ENCODE measurements around the gene UVRAG.
"Not testable (repeated sequence)": the region's sequence is repeated elsewhere in the genome, so short reads cannot be mapped to it uniquely, and the experiment has no call there.

The UVRAG gene

DNA sequence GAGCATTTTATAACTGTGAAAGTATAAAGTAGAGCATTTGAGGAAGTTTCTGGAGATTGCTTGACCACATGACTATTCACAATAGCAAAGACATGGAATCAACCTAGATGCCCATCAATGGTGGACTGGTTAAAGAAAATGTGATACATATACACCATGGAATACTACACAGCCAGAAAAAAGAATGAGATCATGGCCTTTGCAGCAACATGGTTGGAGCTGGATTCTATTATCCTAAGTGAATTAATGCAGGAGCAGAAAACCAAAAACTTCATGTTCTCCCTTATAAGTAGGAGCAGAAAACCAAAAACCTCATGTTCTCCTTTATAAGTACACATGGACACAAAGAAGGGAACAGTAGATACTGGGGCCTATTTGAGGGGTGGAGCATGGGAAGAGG is 30.3 kb downstream of the UVRAG start:
- no peak for DNase-seq (ENCODE audit: low read depth)

DNA sequence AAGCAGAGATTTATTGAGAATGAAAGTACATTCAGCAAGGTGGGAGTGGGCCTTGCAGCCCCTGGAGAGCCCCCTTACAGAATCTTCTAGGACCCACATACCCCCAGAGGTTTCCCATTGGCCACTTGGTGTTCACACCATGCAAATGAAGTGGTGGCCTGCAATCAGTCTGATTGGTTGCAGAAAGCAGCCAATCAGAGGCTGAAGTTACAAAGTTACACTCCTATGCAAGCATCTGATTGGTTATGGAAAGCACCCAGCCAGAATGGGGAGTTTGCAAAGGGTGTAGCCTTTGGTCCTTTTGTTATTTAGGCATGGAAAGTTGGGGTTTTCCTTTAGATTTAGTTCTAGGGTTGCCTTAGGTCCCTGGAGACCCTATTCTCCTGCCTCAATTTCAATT is 34.9 kb downstream of the UVRAG start:
- DNase-seq (ENCODE audit: low read depth) = no peak

DNA sequence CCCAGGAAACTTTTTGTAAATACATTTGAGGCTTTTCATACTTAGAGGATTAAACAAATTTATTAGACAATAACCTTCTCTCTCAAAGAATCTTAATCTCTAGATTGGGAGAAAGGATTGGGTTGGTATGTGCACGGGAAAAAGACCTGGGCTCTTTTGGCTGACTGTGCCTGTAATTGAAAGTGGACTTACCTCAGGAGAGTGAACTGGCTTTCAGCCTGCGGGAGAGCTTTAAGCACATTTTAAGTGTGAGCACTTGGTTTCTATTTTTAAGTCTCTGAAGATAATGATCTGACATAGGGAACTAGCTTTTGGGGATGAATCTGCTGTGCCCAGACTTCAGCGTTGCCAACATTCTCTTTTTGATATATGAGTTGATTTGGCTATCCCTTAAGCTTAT is 35.8 kb downstream of the UVRAG start:
- no peak for DNase-seq (ENCODE audit: low read depth)

DNA sequence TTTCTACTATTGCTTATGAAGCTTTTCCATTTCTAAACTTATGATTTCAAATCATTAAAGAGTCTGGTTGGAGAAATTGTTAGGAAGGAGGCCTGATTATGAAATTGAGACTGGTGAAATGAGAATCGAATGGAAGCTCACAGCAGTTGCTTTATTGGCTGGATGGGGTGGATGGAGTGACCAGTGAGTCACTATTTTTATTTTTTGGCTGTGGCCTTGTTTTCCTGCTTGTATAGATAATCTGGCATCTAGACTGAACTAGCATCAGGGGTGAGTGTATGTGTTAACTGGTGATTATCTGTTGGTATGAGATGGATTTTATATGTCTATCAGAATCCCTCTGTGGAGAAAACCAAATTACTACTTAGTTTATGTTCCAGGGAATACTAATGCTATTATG is 36.2 kb downstream of the UVRAG start:
- no peak for DNase-seq (ENCODE audit: low read depth)

DNA sequence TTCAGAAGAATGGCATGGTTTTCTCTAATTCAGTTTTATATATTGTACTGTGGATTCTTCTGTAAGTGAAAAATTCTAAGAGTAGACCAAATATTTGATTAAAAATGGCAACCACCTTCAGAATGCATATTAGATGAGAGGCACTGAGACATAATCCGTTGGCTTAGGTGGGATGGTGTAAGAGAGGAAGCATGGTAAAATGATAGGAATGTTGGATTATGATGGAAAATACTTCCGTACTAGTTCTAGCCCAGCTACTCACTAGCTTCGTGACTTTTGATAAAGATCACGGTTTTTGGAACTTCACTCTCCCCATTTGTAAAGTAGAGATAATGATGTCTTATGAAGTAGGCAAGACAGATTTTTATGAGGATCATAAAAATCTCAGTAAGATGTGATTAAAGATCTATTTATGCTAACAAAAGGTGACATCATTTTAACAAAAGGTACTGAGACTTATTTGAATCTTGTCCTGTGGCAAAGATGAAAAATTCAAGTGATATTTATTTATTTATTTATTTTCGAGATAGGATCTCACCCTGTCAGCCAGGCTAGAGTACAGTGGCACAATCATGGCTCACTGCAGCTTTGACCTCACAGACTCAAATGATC is 37.5 kb downstream of the UVRAG start:
- no peak for DNase-seq (ENCODE audit: low read depth)

DNA sequence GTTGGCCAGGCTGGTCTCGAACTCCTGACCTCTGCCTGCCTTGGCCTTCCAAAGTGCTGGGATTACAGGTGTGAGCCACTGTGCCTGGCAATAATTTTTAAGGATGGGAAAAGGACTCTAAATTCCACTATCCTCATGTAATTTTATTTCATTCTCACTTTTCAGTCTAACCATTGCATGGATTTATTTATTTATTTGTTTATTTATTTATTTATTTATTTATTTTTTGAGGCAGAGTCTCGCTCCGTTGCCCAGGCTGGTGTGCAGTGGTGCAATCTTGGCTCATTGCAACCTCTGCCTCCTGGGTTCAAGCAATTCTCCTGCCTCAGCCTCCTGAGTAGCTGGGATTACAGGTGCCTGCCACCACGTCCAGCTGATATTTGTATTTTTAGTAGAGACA is 38.6 kb downstream of the UVRAG start:
- DNase-seq (ENCODE audit: low read depth) = not testable (repeated sequence)

DNA sequence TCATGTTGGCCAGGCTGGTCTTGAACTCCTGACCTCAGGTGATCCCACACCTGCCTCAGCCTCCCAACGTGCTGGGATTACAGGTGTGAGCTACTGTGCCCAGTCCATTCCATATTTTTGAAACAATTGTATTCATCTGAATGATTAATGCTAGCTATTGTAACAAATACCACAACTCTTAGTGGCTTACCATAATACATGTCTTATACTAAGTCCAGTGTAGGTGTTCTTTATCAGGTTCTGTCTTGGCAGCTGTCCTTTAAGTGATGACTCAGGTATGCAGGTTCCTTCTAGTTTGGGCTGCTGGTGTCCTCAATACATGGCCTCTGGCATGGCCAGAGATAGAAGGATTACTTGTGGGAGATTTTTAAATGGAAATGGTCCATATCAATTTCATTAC is 39.0 kb downstream of the UVRAG start:
- DNase-seq (ENCODE audit: low read depth) = no peak

DNA sequence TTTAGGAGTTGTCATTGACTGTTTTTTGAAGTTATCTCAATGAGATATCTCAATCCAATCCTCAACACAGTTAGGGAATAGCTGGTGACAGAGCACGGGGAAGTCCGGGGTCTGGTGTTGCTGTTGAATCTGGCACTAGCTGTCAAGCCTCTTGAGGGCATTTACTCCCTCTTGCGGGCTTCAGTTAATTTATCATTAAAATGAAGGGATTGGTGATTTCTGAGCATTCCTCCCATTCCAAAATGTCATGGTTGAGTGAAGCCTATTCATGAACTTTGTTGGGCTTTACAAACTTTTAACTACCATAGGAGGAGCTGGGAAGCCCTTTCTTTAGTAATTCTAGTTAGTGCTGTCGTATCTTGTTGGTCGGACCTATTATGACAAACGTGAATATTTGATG is 40.2 kb downstream of the UVRAG start:
- DNase-seq (ENCODE audit: low read depth) = no peak

DNA sequence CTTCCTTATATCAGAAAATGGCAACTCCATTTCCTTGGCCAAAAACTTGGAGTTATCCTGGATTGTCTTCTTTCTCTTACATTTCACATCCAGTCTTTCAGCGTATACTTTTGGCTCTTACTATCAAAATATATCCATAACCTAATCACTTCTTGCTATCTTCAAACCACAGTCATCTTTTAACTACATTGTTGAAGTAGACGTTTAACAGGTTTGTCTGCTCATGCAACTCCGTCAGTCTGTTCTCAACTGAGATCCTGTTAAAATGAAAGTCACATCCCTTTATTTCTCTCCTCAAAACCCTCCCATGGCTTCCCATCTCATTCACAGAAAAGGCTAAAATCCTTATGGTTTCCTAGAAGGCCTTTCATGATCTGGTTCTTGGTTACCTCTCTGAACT is 41.9 kb downstream of the UVRAG start:
- no peak for DNase-seq (ENCODE audit: low read depth)

DNA sequence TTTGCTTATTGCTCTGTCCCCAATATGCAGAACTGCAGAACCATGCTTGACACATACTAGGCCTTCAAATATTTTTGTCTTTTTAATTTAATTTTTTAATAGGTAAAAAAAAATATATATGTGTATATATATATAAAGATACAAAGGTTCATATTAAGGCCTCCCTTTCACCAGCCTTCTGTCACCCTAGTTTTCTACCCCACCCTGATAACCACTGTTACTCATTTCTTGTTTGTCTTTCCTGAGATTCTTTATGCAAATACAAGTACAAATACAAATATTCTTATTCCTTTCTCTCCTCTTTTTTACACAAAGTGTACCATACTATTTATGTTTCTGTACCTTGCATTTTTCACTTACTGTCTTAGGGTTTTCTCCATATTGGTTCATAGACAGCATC is 43.0 kb downstream of the UVRAG start:
- DNase-seq (ENCODE audit: low read depth) = no peak

DNA sequence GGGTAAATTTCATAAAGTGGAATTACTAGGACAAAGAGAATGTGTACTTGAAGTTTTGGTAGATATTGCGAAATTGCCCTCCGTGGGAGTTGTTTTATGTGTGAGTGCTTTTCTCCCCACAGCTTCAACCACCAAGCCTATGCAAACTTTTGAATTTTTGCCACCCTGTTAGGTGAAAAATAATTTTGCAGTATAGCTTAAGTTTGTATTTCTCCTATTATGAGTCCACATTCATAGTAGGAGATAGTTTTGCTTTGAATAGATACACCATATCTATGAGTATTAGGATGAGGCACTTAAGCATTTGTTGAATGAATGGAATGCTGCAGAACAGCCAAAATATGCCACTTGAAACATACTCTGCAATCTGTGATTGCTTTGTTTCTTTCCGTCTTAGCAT is 43.6 kb downstream of the UVRAG start:
- DNase-seq (ENCODE audit: low read depth) = no peak

DNA sequence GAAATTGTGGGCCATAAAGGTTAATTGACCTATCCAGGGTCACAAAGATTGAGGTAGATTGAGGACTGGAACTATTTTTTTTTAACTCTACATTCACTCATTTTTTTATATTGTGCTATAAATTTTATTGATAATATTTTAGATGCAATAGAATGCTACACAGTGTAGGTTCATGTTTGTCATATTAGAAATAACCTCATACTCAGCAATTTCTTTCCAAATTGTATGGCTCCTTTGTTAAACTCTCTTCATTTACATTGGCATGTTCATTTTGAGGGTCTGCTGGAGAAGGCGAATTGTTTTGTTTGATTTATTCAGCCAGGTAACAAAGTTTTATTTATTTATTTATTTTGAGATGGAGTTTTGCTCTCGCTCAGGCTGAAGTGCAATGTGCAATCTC is 44.6 kb downstream of the UVRAG start:
- DNase-seq (ENCODE audit: low read depth) = no peak

DNA sequence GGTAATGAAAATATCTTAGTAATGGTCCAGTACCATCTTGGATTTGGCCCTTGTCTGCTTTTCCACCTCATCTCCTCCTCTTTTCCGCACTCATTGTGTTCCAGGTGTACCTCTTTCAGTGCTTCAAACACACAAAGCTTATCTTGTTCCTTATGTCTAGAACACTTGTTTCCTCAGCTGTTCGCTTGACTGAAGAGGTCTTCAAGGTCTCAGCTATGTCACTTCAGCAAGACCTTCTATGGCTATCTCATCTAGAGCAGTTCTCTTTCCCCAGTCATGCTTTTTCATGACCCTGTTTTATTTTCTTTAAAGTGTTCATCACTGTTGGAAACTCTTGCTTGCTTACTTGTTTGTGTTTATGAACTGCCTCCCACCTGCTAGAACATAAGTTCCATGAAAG is 47.4 kb downstream of the UVRAG start:
- DNase-seq (ENCODE audit: low read depth) = no peak

DNA sequence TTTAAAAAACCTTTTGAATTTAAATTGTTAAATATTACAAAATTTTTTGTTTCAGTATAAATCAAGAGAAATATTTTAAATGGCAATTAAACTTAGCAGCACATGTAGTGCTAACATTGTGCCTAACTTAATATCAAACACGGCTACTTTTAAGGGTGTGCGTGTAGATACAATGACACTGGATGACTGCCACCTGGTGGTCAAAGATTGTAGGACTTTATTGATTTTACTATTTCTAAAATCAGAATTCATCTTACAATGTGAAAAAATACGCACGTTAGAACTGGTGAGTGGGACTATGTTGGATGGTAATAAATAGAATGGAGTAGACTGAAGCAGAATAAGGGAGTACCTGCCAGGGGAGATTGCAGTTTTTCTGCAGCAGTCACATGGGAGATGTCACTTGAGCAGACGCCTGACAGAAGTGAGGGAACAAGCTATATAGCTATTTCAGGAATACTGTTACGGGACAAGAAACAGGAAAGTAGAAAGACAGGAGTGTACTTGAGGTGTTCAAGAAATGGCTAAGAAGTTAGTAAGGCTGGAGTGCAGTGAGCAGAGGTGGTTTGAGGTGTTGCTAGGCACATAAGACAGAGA is 52.9 kb downstream of the UVRAG start:
- DNase-seq (ENCODE audit: low read depth) = no peak

DNA sequence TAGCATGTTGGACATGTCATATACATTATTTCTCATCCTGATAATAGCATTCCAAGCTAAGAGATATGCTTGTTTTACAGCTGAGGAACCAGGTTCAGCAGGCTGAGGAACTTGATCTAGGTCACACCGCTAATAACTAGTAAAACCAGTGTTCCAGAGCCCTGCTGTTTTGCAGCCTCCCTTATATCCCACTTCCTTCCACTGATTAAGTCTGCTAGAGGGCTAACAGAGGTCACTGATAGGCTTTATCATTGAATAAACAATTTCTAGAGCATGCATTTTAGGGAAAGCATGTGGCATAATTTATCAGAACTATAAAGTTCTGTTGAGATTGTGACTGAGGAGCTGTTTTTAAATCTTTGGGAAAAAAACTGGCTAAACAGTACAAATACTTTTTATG is 54.0 kb downstream of the UVRAG start:
- DNase-seq (ENCODE audit: low read depth) = no peak

DNA sequence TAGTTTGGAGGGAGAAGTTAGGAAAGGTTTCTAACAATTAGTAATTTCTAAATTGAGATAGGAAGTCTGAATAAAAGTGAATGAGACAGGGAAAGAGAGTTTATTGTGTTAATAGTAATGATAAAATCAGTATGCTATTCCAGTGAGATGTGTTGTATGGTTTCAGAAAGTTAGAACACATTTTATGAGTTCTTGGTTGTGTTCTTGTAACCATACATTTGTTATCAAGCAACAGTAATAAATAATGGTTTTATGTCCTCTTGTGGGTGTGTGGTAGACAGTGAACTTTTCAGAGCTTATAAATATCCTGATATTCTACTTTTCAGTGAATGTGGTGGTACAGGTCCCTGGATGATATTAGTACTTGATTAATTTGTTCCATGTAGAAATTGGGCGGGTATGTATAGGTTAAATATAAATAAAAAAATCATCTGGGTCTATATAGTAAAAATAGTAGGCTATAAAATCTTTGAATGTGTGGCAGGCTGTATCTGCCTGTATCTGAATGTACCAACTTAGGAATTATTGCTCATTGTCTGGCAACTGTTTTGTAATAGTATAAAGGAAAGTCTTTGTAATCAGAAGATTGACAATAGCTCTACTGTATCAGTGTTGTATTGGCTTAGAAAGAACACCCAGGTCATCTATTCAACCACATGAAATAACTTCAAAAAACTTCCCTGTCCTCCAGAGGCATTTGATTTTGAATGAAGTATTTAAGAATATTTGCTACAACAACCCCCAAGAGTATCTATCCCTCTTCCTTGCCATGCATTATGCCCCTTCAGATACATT is 54.8 kb downstream of the UVRAG start:
- DNase-seq (ENCODE audit: low read depth) = no peak

DNA sequence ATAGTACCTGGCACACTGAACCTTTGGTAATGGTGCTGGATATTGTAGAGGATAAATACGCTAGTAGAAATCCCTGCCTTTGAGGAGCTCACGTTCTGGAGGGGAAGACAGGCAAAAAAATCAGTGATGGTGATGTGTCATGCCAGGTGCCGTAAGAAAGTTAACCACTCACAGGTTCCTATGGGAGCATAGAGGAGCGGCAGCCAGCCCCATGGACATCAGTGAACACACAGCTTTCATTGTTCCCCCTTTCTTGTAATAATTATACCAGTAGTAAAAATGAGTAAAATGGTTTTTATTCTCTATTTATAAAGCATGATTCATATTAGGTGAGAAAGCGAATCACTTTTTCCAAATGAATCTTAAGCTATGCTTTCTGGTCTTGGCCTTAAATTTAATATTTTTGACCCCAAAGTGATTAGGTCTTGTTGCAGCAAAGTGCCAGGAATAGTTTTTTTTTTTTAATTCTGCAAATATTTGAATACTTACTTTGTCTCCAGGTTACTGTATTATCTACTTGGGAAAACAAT is 57.9 kb downstream of the UVRAG start:
- no peak for DNase-seq (ENCODE audit: low read depth)

DNA sequence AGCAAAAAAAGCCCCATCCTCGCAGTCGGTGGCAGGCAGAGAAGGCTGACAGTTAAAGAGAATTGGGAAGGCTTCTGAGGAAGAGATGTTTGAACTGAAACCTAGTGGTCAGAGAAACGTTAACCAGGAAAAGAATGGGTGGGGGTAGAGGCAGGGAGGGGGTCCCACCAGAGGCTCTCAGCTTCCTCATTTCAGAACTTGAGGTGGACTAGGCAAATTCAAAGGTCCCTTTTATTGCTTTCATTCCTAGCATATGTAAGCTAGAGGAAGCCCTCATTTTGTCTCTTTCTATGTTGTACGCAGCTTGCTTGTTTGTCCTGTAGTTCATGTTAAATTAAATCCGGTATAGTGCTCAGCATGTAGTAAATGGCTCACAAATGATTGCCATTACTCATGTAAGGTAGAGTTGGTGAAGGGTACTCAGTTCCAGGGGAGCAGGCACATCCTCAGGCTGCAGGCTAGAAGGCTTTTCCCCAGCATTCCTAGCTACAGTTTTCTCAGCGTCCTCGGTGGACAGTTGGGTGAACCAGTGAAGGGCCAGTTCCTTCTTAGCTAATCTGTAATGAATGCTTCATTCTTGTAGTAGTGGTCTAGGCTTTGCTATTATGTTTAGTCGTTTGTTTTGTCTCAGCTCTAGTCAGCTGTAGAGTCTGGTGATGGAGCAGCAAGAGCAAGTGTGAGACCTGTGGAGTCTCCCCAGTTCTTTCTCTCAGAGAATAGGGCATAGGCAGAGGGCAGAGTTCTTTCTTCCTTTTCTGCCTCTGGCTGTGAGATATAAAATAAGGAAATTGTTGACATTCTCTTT is 58.6 kb downstream of the UVRAG start:
- DNase-seq (ENCODE audit: low read depth) = no peak

DNA sequence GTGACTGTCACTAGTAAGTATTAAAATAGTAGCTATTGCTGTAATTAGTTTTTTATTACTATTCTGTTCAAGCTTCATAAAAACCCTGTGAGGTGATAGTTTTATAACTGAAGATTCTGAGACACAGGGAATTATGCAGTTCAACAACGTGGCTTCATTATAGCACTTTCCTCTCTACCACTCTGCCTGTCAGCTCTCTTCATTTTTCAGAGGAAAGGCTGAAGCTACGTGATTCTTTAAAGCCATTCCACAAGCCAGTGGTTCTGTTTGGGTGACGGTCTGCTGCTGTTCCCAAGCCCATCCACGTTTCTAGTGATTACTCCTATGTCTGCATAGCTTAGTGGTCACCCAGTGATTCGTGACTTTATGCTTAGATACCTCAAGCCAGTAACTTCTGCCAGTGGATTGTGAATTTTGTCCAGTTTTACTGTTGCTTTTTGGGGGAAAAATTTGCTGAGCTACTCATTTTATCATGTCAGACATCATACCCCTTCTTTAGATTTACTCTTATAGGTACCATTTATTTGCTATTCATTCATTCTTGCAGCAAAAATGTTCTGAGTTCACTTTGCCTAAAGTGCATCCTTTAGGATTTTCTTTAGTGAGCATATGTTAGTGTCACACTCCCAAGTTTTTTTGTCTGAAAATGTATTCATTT is 59.8 kb downstream of the UVRAG start:
- no peak for DNase-seq (ENCODE audit: low read depth)

DNA sequence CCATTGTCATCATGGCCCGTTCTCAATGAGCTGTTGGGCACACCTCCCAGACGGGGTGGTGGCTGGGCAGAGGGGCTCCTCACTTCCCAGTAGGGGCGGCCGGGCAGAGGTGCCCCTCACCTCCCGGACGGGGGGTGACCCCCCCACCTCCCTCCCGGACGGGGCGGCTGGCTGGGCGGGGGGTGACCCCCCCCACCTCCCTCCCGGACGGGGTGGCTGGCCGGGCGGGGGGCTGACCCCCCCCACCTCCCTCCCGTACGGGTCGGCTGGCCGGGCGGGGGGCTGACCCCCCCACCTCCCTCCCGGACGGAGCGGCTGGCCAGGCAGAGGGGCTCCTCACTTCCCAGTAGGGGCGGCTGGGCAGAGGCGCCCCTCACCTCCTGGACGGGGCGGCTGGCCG is 62.3 kb downstream of the UVRAG start:
- DNase-seq (ENCODE audit: low read depth) = not testable (repeated sequence)

DNA sequence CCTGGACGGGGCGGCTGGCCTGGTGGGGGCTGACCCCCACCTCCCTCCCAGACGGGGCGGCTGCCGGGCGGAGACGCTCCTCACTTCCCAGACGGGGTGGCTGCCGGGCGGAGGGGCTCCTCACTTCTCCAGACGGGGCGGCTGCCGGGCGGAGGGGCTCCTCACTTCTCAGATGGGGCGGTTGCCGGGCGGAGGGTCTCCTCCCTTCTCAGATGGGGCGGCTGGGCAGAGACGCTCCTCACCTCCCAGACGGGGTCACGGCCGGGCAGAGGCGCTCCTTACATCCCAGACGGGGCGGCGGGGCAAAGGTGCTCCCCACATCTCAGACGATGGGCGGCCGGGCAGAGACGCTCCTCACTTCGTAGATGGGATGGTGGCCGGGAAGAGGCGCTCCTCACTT is 62.9 kb downstream of the UVRAG start:
- DNase-seq (ENCODE audit: low read depth) = not testable (repeated sequence)

DNA sequence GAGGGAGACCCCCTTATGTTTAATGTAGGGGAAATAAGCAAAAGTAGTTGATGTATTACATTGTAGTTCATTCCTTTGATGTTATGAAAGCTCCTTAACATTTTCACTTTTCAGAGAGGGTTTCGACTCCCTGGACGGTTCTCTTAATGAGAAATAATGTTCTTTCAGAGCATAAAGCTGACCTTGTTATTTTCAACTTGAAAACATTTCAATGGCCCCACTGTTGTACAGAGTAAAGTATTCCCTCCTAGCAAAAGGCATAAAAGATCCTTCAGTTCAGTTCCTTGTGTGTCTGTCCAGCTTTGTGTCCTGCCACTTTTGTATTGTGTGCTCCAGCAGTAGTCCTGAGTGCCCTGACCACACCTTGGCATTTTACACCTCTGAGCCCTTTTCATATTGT is 63.9 kb downstream of the UVRAG start:
- no peak for DNase-seq (ENCODE audit: low read depth)
